ENCODE data around the gene PRDX4. TPM values are rescaled to one million over a fixed set of nuclear protein-coding genes. Genes with fewer than 3 reads are reported as not detected.

The PRDX4 gene
- total RNA-seq, 4 donors from 2014 or later, result 64.5 to 146 (median 109) TPM

DNA sequence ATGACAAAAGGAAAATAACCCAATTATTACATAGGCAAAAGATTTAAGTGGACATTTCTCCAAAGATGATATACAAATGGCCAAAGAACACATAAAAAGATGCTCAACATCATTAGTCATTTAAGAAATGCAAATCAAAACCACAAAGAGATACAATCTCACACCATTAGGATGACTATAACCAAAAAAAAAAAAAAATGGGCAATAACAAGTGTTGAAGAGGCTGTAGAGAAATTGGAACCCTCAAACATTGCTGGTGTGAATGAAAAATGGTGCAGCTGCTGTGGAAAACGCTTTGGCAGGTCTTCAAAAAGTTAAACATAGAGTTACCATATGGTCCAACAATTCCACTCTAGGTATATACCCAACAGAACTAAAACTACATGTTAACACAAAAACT lies 5.6 kb upstream of the PRDX4 start:
- Histone ChIP-seq H3K27ac (no peak overlapping the region), H3K9me3 (no peaks in the 10 kb centered on the region), H3K4me3 (replicated peaks in 1 of 3) (no peak overlapping the region), H3K4me1 (no peaks in the 10 kb centered on the region), H3K36me3 (no peaks in the 10 kb centered on the region), H3K27me3 (no peaks in the 10 kb centered on the region)
- WGBS, 2 donors, result 71 to 84% methylated on average over 1 of the region's 1 CpG
- no peak for DNase-seq
- intact Hi-C loops (cut with DNase I), result no loop called here
- TF ChIP-seq POLR2A (IDR thresholded peaks at IDR 0.05), result no peak
- TF ChIP-seq, protein P1, sequence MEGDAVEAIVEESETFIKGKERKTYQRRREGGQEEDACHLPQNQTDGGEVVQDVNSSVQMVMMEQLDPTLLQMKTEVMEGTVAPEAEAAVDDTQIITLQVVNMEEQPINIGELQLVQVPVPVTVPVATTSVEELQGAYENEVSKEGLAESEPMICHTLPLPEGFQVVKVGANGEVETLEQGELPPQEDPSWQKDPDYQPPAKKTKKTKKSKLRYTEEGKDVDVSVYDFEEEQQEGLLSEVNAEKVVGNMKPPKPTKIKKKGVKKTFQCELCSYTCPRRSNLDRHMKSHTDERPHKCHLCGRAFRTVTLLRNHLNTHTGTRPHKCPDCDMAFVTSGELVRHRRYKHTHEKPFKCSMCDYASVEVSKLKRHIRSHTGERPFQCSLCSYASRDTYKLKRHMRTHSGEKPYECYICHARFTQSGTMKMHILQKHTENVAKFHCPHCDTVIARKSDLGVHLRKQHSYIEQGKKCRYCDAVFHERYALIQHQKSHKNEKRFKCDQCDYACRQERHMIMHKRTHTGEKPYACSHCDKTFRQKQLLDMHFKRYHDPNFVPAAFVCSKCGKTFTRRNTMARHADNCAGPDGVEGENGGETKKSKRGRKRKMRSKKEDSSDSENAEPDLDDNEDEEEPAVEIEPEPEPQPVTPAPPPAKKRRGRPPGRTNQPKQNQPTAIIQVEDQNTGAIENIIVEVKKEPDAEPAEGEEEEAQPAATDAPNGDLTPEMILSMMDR (IDR thresholded peaks at IDR 0.05), result no peak

DNA sequence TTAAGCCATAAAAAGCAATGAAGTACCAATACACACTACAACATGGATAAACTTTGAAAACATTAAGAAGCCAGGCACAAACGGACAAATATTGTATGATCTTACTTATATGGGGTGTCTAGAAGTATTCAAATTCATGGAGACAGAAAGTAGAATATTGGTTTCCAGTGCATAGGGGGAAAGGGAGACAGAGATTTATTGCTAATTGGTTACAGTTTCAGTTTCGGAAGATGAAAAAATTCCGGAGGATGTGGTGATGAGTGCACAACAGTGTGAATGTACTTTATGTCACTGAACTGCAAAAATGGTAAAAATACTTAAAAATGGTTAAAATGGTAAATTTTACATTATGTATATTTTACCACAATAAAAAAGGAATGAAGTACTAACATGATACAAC lies 5.1 kb upstream of the PRDX4 start:
- DNase-seq, result no peak
- 82 to 83% methylated on average over 3 of the region's 3 CpGs for WGBS, 2 donors
- H3K9me3 ChIP-seq, result no peaks in the 10 kb centered on the region
- H3K36me3 ChIP-seq, result no peaks in the 10 kb centered on the region
- H3K27ac ChIP-seq, result no peak overlapping the region
- intact Hi-C loops (cut with DNase I), result no loop called here
- H3K4me1 ChIP-seq, result no peaks in the 10 kb centered on the region
- no peak overlapping the region for H3K4me3 ChIP-seq (replicated peaks in 1 of 3)
- TF ChIP-seq, protein P1 (IDR thresholded peaks at IDR 0.05), result no peak
- TF ChIP-seq POLR2A (IDR thresholded peaks at IDR 0.05), result no peak
- H3K27me3 ChIP-seq, result no peaks in the 10 kb centered on the region

DNA sequence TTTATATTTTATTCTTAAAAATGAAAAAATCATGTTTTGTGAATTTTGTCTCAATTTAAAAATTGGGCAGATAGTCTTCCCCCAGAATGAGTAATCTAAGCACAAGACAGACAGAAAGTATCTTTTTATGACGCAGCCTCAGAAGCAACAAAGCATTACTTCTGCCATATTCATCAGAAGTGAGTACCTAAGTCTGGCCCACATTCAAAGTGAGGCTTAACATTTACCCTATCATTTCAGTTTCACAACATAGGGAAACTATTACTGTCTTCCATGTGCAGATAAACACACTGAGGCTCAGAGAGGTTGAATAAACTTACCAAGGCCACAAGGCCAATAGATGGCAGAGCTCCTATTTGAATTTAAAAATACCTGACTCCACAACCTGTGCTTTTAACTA lies 4.4 kb upstream of the PRDX4 start:
- DNase-seq, result no peak
- 83 to 100% methylated on average over 1 of the region's 1 CpG for WGBS, 2 donors
- H3K27me3 ChIP-seq, result no peaks in the 10 kb centered on the region
- intact Hi-C loops (cut with DNase I), result no loop called here
- no peak overlapping the region for H3K27ac ChIP-seq
- no peaks in the 10 kb centered on the region for H3K4me1 ChIP-seq
- H3K36me3 ChIP-seq, result no peaks in the 10 kb centered on the region
- no peak for TF ChIP-seq POLR2A (IDR thresholded peaks at IDR 0.05)
- TF ChIP-seq, protein P1 (IDR thresholded peaks at IDR 0.05), result no peak
- no peaks in the 10 kb centered on the region for H3K9me3 ChIP-seq
- H3K4me3 ChIP-seq (replicated peaks in 1 of 3), result no peak overlapping the region

DNA sequence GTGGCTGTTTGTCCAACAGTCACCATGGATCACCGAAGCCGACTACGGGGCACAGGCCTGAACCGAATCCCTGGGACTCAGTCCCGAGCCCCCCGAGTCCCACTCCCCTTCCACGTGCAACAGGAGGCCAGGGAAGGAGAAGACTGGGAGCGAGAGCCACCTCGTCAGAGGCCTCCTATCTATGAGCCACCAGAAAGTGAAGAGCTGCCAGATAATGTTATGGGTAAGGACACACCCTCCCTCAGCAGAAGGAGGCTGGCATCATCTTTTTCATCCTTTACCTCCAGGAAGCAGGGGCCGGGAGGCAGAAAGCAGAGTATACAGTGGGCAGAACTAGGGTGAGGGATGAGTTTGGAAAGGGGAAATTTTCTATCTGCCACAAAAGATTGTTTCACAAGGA lies 2.8 kb upstream of the PRDX4 start:
- Histone ChIP-seq H3K9me3 (no peaks in the 10 kb centered on the region), H3K4me1 (no peaks in the 10 kb centered on the region), H3K4me3 (replicated peaks in 1 of 3) (no peak overlapping the region), H3K27ac (no peak overlapping the region), H3K36me3 (no peaks in the 10 kb centered on the region), H3K27me3 (no peaks in the 10 kb centered on the region)
- no peak for TF ChIP-seq POLR2A (IDR thresholded peaks at IDR 0.05)
- TF ChIP-seq, protein P1 (IDR thresholded peaks at IDR 0.05), result no peak
- WGBS, 2 donors, result 95 to 96% methylated on average over 8 to 10 of the region's 10 CpGs
- no peak for DNase-seq
- intact Hi-C loops (cut with DNase I), result no loop called here

DNA sequence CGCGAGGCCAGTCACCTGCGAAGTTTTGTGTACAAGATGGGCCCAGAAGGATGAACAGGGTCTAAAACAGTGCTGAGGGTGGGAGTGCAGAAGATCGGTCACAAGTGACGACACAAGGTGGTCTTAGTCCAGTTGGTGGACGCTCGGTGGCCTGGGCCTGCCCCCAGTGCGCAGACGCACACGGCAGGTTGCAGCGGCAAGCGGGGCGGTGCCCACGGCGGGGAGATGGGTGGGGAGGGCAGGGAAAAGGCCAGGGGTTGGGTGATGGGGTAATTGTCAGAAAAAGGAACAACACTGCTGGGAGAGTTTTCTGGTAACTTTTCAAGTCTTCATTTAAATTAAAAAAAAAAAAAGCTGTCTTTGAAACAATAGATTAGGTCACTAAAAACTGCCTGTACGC lies 1.0 kb upstream of the PRDX4 start:
- Histone ChIP-seq H3K9me3 (no peaks in the 10 kb centered on the region), H3K27ac (no peak overlapping the region), H3K4me3 (replicated peaks in 1 of 3) (no peak overlapping the region), H3K4me1 (no peaks in the 10 kb centered on the region), H3K27me3 (no peaks in the 10 kb centered on the region), H3K36me3 (no peaks in the 10 kb centered on the region)
- DNase-seq, result no peak
- TF ChIP-seq, protein P1 (IDR thresholded peaks at IDR 0.05), result no peak
- intact Hi-C loops (cut with DNase I), result no loop called here
- 95% methylated on average over 16 of the region's 16 CpGs for WGBS, 2 donors

Measured in thyroid gland (tissue), 4 donors.